Kidney (tissue), 14 donors: Measurements from ENCODE around the gene KLHL22. TPM values are rescaled to one million over a fixed set of nuclear protein-coding genes. Genes with fewer than 3 reads are reported as not detected.

ENCODE experiments used
- DNase-seq, 5 donors: peaks; one replicate each; pipeline ENCODE4 v3.0.0-alpha.2; 2013 to 2020
- FAIRE-seq: peaks from 2 replicates; lab custom pipeline; 2012; peaks lifted over from hg19 to GRCh38; lab: Jason Lieb, UNC
- H3K27ac ChIP-seq, 2 donors: one replicate each; pipeline ENCODE4 v1.7.0; 2013; ENCODE audit warnings: low read depth in 2 of 2, low read length in 2 of 2, inconsistent platforms in 1 of 2
- H3K27me3 ChIP-seq: one replicate; pipeline ENCODE4 v1.7.1; 2013; ENCODE audit warnings: low read length, inconsistent platforms; ENCODE audit not compliant: control insufficient read depth, insufficient read depth
- H3K36me3 ChIP-seq, 3 donors: one replicate each; pipeline versions ENCODE4 v1.7.0 to v1.7.1; 2013; ENCODE audit warnings: low read length in 3 of 3, control low read depth in 1 of 3, inconsistent platforms in 1 of 3; ENCODE audit not compliant: insufficient read depth in 3 of 3, control insufficient read depth in 2 of 3
- H3K4me1 ChIP-seq, 3 donors: one replicate each; pipeline versions ENCODE4 v1.7.0 to v1.7.1; 2013; ENCODE audit warnings: low read length in 3 of 3, inconsistent platforms in 1 of 3, low read depth in 1 of 3; ENCODE audit not compliant: control insufficient read depth in 2 of 3, insufficient read depth in 2 of 3
- H3K4me3 ChIP-seq, 3 donors: one replicate each; pipeline versions ENCODE4 v1.7.0 to v1.8.1; 2013; ENCODE audit warnings: low read length in 3 of 3, control low read depth in 1 of 3, inconsistent platforms in 1 of 3
- H3K9ac ChIP-seq, 3 donors: one replicate each; pipeline versions ENCODE4 v1.7.0 to v1.7.1; 2013; ENCODE audit warnings: low read length in 3 of 3, control low read depth in 1 of 3, inconsistent platforms in 1 of 3
- H3K9me3 ChIP-seq, 3 donors: one replicate each; pipeline versions ENCODE4 v1.7.0 to v1.7.1; 2013; ENCODE audit warnings: low read length in 3 of 3, control low read depth in 1 of 3, inconsistent platforms in 1 of 3; ENCODE audit not compliant: control insufficient read depth in 2 of 3, insufficient read depth in 1 of 3
- CTCF ChIP-seq: IDR thresholded peaks from 3 replicates; pipeline ENCODE4 v1.5.1; 2012; ENCODE audit warnings: mild to moderate bottlenecking, moderate library complexity, borderline replicate concordance; ENCODE audit not compliant: insufficient read depth; ENCODE audit errors: extremely low read depth
- intact Hi-C: fragments of 100-400 bp; cut with DNase I; formaldehyde crosslinking; loops from one replicate; pipeline ENCODE4 v1.11.1; 2022
- polyA plus RNA-seq: library from polyadenylated mRNA; stranded (reverse); fragments of 350-450 nt; fragmentation: Illumina TruSeq; extraction: RNeasy Lipid Tissue Mini Kit (QIAGEN cat#74804); gene quantifications from one replicate; pipeline ENCODE4 v1.2.3, GENCODE V29; 2014; ENCODE audit warnings: low read depth, low replicate concordance; ENCODE audit not compliant: insufficient read depth
- total RNA-seq: library from RNA; stranded (reverse); fragmentation: NEBNext Ultra II Directional; extraction: Animal tissue kit (Norgen Biotek cat#: 25700); gene quantifications from one replicate; pipeline ENCODE4 v1.2.1, GENCODE V29; 2021
- donor health status: control.
- donor health status: control.
- donor health status: control.
- donor health status: control.
- donor health status: control.
- donor health status: DM: yes; HTN: yes; CAD: no.
- donor health status: Normal renal cell carcinoma (clear cell type).

Gene KLHL22
- total and polyA plus RNA-seq, 2 donors from 2014 or later = 22.4 to 24.3 TPM

GRCh38 chr22:20516399-20516798 lies 20.8 kb upstream of the KLHL22 start:
- Histone ChIP-seq H3K27ac (no peak overlapping the region), H3K4me1 (peaks cover 0 to 5% (median 0%) of the 10 kb centered on the region in 3 donors), H3K27me3 (no peaks in the 10 kb centered on the region), H3K9me3 (no peaks in the 10 kb centered on the region), H3K36me3 (peaks cover 0 to 4% (median 3%) of the 10 kb centered on the region in 3 donors), H3K9ac (no peak overlapping the region), H3K4me3 (no peak overlapping the region)
- DNase-seq (peak in 1 of 5 donors; percentile 15), FAIRE-seq (no peak)
- TF ChIP-seq CTCF = no peak
- intact Hi-C loops = no loop called here

GRCh38 chr22:20514658-20515406 lies 19.2 kb upstream of the KLHL22 start:
- intact Hi-C loops = no loop called here
- H3K4me3 ChIP-seq = no peak overlapping the region
- DNase-seq = peak in 1 of 5 donors; percentile 10
- H3K9me3 ChIP-seq = no peaks in the 10 kb centered on the region
- no peak for FAIRE-seq
- no peak for TF ChIP-seq CTCF
- H3K4me1 ChIP-seq = peaks cover 0 to 13% (median 9%) of the 10 kb centered on the region in 3 donors
- no peak overlapping the region for H3K27ac ChIP-seq
- no peak overlapping the region for H3K9ac ChIP-seq
- no peaks in the 10 kb centered on the region for H3K27me3 ChIP-seq
- H3K36me3 ChIP-seq = peaks cover 0 to 3% (median 0%) of the 10 kb centered on the region in 3 donors

- intact Hi-C loops = no loop called here
- H3K27ac ChIP-seq = no peak overlapping the region
- no peaks in the 10 kb centered on the region for H3K9me3 ChIP-seq
- no peak for FAIRE-seq
- no peak overlapping the region for H3K4me3 ChIP-seq
- peaks cover 0 to 26% (median 20%) of the 10 kb centered on the region in 3 donors for H3K4me1 ChIP-seq
- peaks cover 0 to 3% (median 0%) of the 10 kb centered on the region in 3 donors for H3K36me3 ChIP-seq
- H3K9ac ChIP-seq = no peak overlapping the region
- TF ChIP-seq CTCF = no peak
- DNase-seq = no peak
- H3K27me3 ChIP-seq = no peaks in the 10 kb centered on the region
These were observed 16.1 kb upstream of the KLHL22 start for GRCh38 chr22:20511578-20512229.
